Measurements from ENCODE around the gene R3HDM1. TPM values are rescaled to one million over a fixed set of nuclear protein-coding genes. Genes with fewer than 3 reads are reported as not detected.
"Not testable (repeated sequence)": the region's sequence is repeated elsewhere in the genome, so short reads cannot be mapped to it uniquely, and the experiment has no call there.

The R3HDM1 gene
- total RNA-seq, 2 experiments from 2014 or later, result 28.7 to 111 TPM

DNA sequence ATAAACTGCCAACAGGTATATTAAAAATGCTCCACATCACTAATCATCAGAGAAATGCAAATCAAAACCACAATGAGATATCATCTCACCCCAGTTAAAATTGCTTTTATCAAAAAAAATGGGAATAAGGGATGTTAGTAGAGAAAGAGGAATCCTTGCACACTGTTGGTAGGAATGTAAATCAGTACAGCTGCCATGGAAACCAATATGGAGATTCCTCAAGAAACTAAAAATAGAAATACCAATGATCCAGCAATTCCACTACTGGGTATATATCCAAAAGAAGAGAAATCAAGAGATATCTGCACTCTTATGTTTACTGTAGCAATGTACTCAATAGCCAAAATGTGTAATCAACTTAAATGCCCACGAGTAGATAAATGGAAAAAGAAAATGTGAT lies 40.9 kb upstream of the R3HDM1 start:
- peaks cover 26% of the 10 kb centered on the region for H3K36me3 ChIP-seq (ENCODE audit: insufficient read depth, low read length)
- H3K9me3 ChIP-seq (ENCODE audit: low read length), result no peaks in the 10 kb centered on the region; the same call in 1 of the 2 replicates
- intact Hi-C loops (cut with micrococcal nuclease; ENCODE audit: unreplicated experiment), result no loop called here
- CTCF ChIA-PET (ENCODE audit: unreplicated experiment), result no interaction called here
- no peaks in the 10 kb centered on the region for H3K79me2 ChIP-seq (ENCODE audit: insufficient read depth, low read depth, low read length)
- POLR2A ChIA-PET, result no interaction called here
- no peak overlapping the region for H3K27ac ChIP-seq (ENCODE audit: low read depth, low read length, poor library complexity, severe bottlenecking)
- H3K4me1 ChIP-seq (ENCODE audit: insufficient read depth, low read length, poor library complexity, severe bottlenecking), result no peaks in the 10 kb centered on the region
- BruUV-seq (replicated peaks), result no TSS peak
- H3K4me3 ChIP-seq (ENCODE audit: low read depth, low read length, poor library complexity, severe bottlenecking), result no peak overlapping the region
- no peaks in the 10 kb centered on the region for H3K9me2 ChIP-seq (ENCODE audit: insufficient read depth, low read length)
- no peaks in the 10 kb centered on the region for H4K20me1 ChIP-seq (ENCODE audit: insufficient read depth, low read length)
- no peak overlapping the region for H3K4me2 ChIP-seq (ENCODE audit: low read length)
- no peak overlapping the region for H2AFZ ChIP-seq (ENCODE audit: low read length)
- DNase-seq (ENCODE audit: low spot score), result no peak
- TF ChIP-seq, protein P1, sequence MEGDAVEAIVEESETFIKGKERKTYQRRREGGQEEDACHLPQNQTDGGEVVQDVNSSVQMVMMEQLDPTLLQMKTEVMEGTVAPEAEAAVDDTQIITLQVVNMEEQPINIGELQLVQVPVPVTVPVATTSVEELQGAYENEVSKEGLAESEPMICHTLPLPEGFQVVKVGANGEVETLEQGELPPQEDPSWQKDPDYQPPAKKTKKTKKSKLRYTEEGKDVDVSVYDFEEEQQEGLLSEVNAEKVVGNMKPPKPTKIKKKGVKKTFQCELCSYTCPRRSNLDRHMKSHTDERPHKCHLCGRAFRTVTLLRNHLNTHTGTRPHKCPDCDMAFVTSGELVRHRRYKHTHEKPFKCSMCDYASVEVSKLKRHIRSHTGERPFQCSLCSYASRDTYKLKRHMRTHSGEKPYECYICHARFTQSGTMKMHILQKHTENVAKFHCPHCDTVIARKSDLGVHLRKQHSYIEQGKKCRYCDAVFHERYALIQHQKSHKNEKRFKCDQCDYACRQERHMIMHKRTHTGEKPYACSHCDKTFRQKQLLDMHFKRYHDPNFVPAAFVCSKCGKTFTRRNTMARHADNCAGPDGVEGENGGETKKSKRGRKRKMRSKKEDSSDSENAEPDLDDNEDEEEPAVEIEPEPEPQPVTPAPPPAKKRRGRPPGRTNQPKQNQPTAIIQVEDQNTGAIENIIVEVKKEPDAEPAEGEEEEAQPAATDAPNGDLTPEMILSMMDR (conservative IDR thresholded peaks at IDR 0.05; ENCODE audit: low read length), result no peak
- no peak for TF ChIP-seq EZH2phosphoT487 (IDR thresholded peaks at IDR 0.05; ENCODE audit: borderline replicate concordance, low read depth, low read length)

DNA sequence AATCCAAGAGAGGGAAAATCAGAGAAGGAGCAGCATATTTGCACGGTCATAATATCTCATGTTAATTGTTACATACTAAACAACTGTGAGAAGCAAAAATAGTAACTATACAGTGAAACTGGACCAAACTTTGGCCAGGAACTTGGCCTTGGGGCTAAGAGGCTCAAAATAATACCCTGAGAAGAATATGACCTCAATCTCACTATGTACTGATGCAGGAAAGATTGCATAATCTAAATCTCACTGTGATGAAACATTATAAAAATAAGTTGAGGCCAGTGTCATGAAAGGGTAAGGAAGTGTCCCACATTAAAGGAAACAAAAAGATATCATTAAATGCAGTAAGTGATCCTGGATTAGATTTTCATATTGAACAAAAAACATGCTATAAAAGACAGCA lies 36.8 kb upstream of the R3HDM1 start:
- TF ChIP-seq, protein P1 (conservative IDR thresholded peaks at IDR 0.05; ENCODE audit: low read length), result no peak
- Histone ChIP-seq H3K79me2 (ENCODE audit: insufficient read depth, low read depth, low read length) (no peaks in the 10 kb centered on the region), H3K9me2 (ENCODE audit: insufficient read depth, low read length) (no peaks in the 10 kb centered on the region), H3K4me1 (ENCODE audit: insufficient read depth, low read length, poor library complexity, severe bottlenecking) (no peaks in the 10 kb centered on the region), H3K4me3 (ENCODE audit: low read depth, low read length, poor library complexity, severe bottlenecking) (no peak overlapping the region), H3K4me2 (ENCODE audit: low read length) (no peak overlapping the region), H3K36me3 (ENCODE audit: insufficient read depth, low read length) (peaks cover 38% of the 10 kb centered on the region), H4K20me1 (ENCODE audit: insufficient read depth, low read length) (no peaks in the 10 kb centered on the region), H2AFZ (ENCODE audit: low read length) (no peak overlapping the region), H3K9me3 (ENCODE audit: low read length) (peaks cover 9% of the 10 kb centered on the region; the same call in 1 of the 2 replicates), H3K27ac (ENCODE audit: low read depth, low read length, poor library complexity, severe bottlenecking) (no peak overlapping the region)
- POLR2A ChIA-PET, result no interaction called here
- intact Hi-C loops (cut with micrococcal nuclease; ENCODE audit: unreplicated experiment), result no loop called here
- CTCF ChIA-PET (ENCODE audit: unreplicated experiment), result no interaction called here
- BruUV-seq (replicated peaks), result no TSS peak
- DNase-seq (ENCODE audit: low spot score), result no peak

DNA sequence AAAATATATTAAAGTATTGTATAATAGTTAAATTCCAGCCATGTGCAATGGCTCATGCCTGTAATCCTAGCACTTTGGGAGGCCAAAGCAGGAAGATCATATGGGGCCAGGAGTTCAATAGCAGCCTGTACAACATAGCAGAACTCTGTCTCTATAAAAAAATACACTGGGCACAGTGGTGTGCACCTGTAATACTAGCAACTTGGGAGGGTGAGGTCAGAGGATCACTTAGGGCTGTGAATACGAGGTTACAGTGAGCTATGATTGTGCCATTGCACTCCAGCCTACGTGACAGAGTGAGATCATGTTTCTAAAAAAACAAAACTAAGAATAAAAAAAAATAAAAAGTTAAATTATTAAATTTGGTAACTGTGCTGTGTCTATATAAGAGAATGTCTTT lies 36.4 kb upstream of the R3HDM1 start:
- no peak overlapping the region for H3K4me3 ChIP-seq (ENCODE audit: low read depth, low read length, poor library complexity, severe bottlenecking)
- intact Hi-C loops (cut with micrococcal nuclease; ENCODE audit: unreplicated experiment), result no loop called here
- no peak overlapping the region for H3K27ac ChIP-seq (ENCODE audit: low read depth, low read length, poor library complexity, severe bottlenecking)
- TF ChIP-seq EZH2phosphoT487 (IDR thresholded peaks at IDR 0.05; ENCODE audit: borderline replicate concordance, low read depth, low read length), result no peak
- TF ChIP-seq, protein P1 (conservative IDR thresholded peaks at IDR 0.05; ENCODE audit: low read length), result no peak
- CTCF ChIA-PET (ENCODE audit: unreplicated experiment), result no interaction called here
- POLR2A ChIA-PET, result no interaction called here
- DNase-seq (ENCODE audit: low spot score), result no peak
- no peaks in the 10 kb centered on the region for H4K20me1 ChIP-seq (ENCODE audit: insufficient read depth, low read length)
- no peak overlapping the region for H2AFZ ChIP-seq (ENCODE audit: low read length)
- no peaks in the 10 kb centered on the region for H3K4me1 ChIP-seq (ENCODE audit: insufficient read depth, low read length, poor library complexity, severe bottlenecking)
- peaks cover 38% of the 10 kb centered on the region for H3K36me3 ChIP-seq (ENCODE audit: insufficient read depth, low read length)
- H3K4me2 ChIP-seq (ENCODE audit: low read length), result no peak overlapping the region
- H3K9me2 ChIP-seq (ENCODE audit: insufficient read depth, low read length), result no peaks in the 10 kb centered on the region
- BruUV-seq (replicated peaks), result no TSS peak
- H3K9me3 ChIP-seq (ENCODE audit: low read length), result peaks cover 13% of the 10 kb centered on the region; the same call in 1 of the 2 replicates
- H3K79me2 ChIP-seq (ENCODE audit: insufficient read depth, low read depth, low read length), result no peaks in the 10 kb centered on the region

DNA sequence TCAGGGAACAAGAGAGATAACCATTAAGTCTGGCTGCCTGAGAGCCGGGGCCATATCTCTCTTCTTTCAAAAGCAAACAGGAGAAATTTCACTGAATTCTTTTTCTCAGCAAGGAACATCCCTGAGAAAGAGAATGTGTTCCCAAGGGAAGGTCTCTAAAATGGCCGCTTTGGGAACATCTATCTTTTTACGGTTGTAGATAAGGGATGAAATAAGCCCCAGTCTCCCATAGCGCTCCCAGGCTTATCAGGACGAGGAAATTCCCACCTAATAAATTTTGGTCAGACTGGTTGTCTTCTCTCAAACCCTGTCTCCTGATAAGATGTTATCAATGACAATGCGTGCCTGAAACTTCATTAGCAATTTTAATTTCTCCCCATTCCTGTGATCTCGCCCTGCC lies 32.7 kb upstream of the R3HDM1 start:
- CTCF ChIA-PET (ENCODE audit: unreplicated experiment); H3K4me1 ChIP-seq (ENCODE audit: insufficient read depth, low read length, poor library complexity, severe bottlenecking); H2AFZ ChIP-seq (ENCODE audit: low read length); intact Hi-C loops (cut with micrococcal nuclease; ENCODE audit: unreplicated experiment); BruUV-seq (replicated peaks); H3K79me2 ChIP-seq (ENCODE audit: insufficient read depth, low read depth, low read length); H3K4me2 ChIP-seq (ENCODE audit: low read length); H3K4me3 ChIP-seq (ENCODE audit: low read depth, low read length, poor library complexity, severe bottlenecking); POLR2A ChIA-PET; H4K20me1 ChIP-seq (ENCODE audit: insufficient read depth, low read length); H3K27ac ChIP-seq (ENCODE audit: low read depth, low read length, poor library complexity, severe bottlenecking); H3K9me2 ChIP-seq (ENCODE audit: insufficient read depth, low read length): not testable (repeated sequence)
- H3K9me3 ChIP-seq (ENCODE audit: low read length), result peaks cover 18% of the 10 kb centered on the region; the same call in 1 of the 2 replicates
- DNase-seq (ENCODE audit: low spot score), result peak; percentile 8
- peaks cover 69% of the 10 kb centered on the region for H3K36me3 ChIP-seq (ENCODE audit: insufficient read depth, low read length)
